ENCODE results near the gene FOXD4L3. TPM values are rescaled to one million over a fixed set of nuclear protein-coding genes. Genes with fewer than 3 reads are reported as not detected.
"Not testable (repeated sequence)": the region's sequence is repeated elsewhere in the genome, so short reads cannot be mapped to it uniquely, and the experiment has no call there.

Gene FOXD4L3
- total RNA-seq, 1 experiment from 2014 or later, result not detected

- not testable (repeated sequence) for H3K27ac Mint-ChIP-seq; H3K36me3 Mint-ChIP-seq (ENCODE audit: insufficient read depth in 1 of 3, low read depth in 3 of 3); H3K4me3 Mint-ChIP-seq; H2AK5ac ChIP-seq (ENCODE audit: insufficient read length, low read length); H3K9me3 Mint-ChIP-seq; H3K56ac ChIP-seq (ENCODE audit: insufficient read length, low read depth, low read length); H3K4me2 ChIP-seq (ENCODE audit: insufficient read depth, insufficient read length, low read length); H4K8ac ChIP-seq (replicated peaks; ENCODE audit: insufficient read length, low read depth, low read length); H3K79me1 ChIP-seq (ENCODE audit: insufficient read depth, low read depth, low read length, poor library complexity, severe bottlenecking); H2BK20ac ChIP-seq (ENCODE audit: low read depth, low read length, poor library complexity, severe bottlenecking); H3K9me3 ChIP-seq (ENCODE audit: control insufficient read depth, low read depth, low read length); H2AFZ ChIP-seq (ENCODE audit: low read length); H4K20me1 ChIP-seq (ENCODE audit: control insufficient read depth, insufficient read depth, insufficient read length); H3K23me2 ChIP-seq (ENCODE audit: insufficient read length, low read depth, low read length, poor library complexity, severe bottlenecking); H3K79me2 ChIP-seq (ENCODE audit: insufficient read depth, low read length); H3T11ph ChIP-seq (ENCODE audit: low read length); H3K4ac ChIP-seq (ENCODE audit: low read depth, low read length); H2BK5ac ChIP-seq (ENCODE audit: insufficient read length, low read length); H3K14ac ChIP-seq (ENCODE audit: insufficient read depth, low read length); H3K27me3 ChIP-seq (ENCODE audit: insufficient read depth, low read length); H3K4me1 Mint-ChIP-seq; DNase-seq; H4K91ac ChIP-seq (ENCODE audit: insufficient read length, low read depth, low read length); H4K5ac ChIP-seq (ENCODE audit: insufficient read length, low read depth, low read length); H3K27ac ChIP-seq (ENCODE audit: insufficient read length, low read depth, low read length); H2BK15ac ChIP-seq (ENCODE audit: low read depth, low read length); H3K9ac ChIP-seq (ENCODE audit: extremely low read depth, insufficient read length, low read length); H3K4me1 ChIP-seq (ENCODE audit: insufficient read depth, low read length); H2BK120ac ChIP-seq (ENCODE audit: low read depth, low read length, poor library complexity, severe bottlenecking); H2BK12ac ChIP-seq (ENCODE audit: insufficient read length, low read depth, low read length); H3K23ac ChIP-seq (ENCODE audit: insufficient read length, low read depth, low read length); H3K18ac ChIP-seq (ENCODE audit: insufficient read length, low read depth, low read length)
- WGBS (ENCODE audit: extremely low coverage, insufficient read length, low lambda C conversion rate), result no CpG with 5 or more reads among the region's 4 CpGs
- H3K27me3 Mint-ChIP-seq (ENCODE audit: low read depth), result peaks cover 21% of the 10 kb centered on the region
Measured at GRCh38 chr9:68304777-68305176, 2.1 kb downstream of the FOXD4L3 start.

DNA sequence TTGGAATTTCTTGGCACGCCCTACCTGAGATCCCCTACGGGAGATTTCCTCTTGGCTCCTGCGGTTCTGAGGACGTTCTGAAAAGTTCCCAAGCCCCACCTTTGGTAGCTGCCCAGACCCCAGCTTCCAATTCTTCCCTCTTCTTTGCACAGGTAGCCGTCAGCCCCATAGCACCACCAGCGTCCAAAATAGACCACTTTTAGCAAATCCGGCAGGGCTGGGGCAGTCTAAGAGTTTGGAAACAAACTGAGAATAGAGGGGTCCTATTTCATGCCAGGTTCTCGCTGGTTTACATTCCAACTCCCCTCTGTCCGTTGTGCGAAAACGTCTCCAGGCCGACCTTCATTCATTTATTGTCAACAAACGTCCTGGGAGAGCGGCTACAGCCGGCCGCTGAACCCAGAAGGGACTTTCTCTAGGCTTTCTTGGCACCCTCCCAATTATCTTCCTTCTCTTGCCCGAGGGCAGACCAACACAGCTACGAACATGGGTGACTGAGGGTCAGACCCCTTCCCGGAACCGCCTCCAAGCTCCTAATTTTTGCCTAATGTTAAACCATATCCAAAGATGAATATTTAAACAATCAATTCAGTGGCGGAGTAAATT lies 3.1 kb downstream of the FOXD4L3 start:
- not testable (repeated sequence) for H3K79me2 ChIP-seq (ENCODE audit: insufficient read depth, low read length); H3K9me3 ChIP-seq (ENCODE audit: control insufficient read depth, low read depth, low read length); H3K4me1 Mint-ChIP-seq; H3T11ph ChIP-seq (ENCODE audit: low read length); H2AFZ ChIP-seq (ENCODE audit: low read length); H3K4me2 ChIP-seq (ENCODE audit: insufficient read depth, insufficient read length, low read length); H3K36me3 Mint-ChIP-seq (ENCODE audit: insufficient read depth in 1 of 3, low read depth in 3 of 3); H4K20me1 ChIP-seq (ENCODE audit: control insufficient read depth, insufficient read depth, insufficient read length); H4K91ac ChIP-seq (ENCODE audit: insufficient read length, low read depth, low read length); H3K4me3 Mint-ChIP-seq; H3K9ac ChIP-seq (ENCODE audit: extremely low read depth, insufficient read length, low read length); H3K27ac ChIP-seq (ENCODE audit: insufficient read length, low read depth, low read length); H2BK15ac ChIP-seq (ENCODE audit: low read depth, low read length); H4K8ac ChIP-seq (replicated peaks; ENCODE audit: insufficient read length, low read depth, low read length); H3K23me2 ChIP-seq (ENCODE audit: insufficient read length, low read depth, low read length, poor library complexity, severe bottlenecking); H3K18ac ChIP-seq (ENCODE audit: insufficient read length, low read depth, low read length); H3K4me1 ChIP-seq (ENCODE audit: insufficient read depth, low read length); H2BK12ac ChIP-seq (ENCODE audit: insufficient read length, low read depth, low read length); H3K9me3 Mint-ChIP-seq; H3K4ac ChIP-seq (ENCODE audit: low read depth, low read length); H3K56ac ChIP-seq (ENCODE audit: insufficient read length, low read depth, low read length); H2BK120ac ChIP-seq (ENCODE audit: low read depth, low read length, poor library complexity, severe bottlenecking); H2BK5ac ChIP-seq (ENCODE audit: insufficient read length, low read length); H4K5ac ChIP-seq (ENCODE audit: insufficient read length, low read depth, low read length); H3K27me3 ChIP-seq (ENCODE audit: insufficient read depth, low read length); H2AK5ac ChIP-seq (ENCODE audit: insufficient read length, low read length); H3K23ac ChIP-seq (ENCODE audit: insufficient read length, low read depth, low read length); H3K27ac Mint-ChIP-seq; H2BK20ac ChIP-seq (ENCODE audit: low read depth, low read length, poor library complexity, severe bottlenecking); DNase-seq; H3K79me1 ChIP-seq (ENCODE audit: insufficient read depth, low read depth, low read length, poor library complexity, severe bottlenecking); H3K14ac ChIP-seq (ENCODE audit: insufficient read depth, low read length)
- peaks cover 21% of the 10 kb centered on the region for H3K27me3 Mint-ChIP-seq (ENCODE audit: low read depth)
- WGBS (ENCODE audit: extremely low coverage, insufficient read length, low lambda C conversion rate), result no CpG with 5 or more reads among the region's 21 CpGs

Data from H9 (cell line).